K562 (cell line): ENCODE results near the gene PLPPR2. TPM values are rescaled to one million over a fixed set of nuclear protein-coding genes. Genes with fewer than 3 reads are reported as not detected.
A peak's percentile ranks its signal among the peaks of the same experiment; 100 is the strongest.

Experiments
- ERF ChIP-seq: fragments of 450-650 bp; formaldehyde crosslinking; IDR thresholded peaks from 2 replicates; pipeline ENCODE4 v1.4.0; 2020; ENCODE audit warnings: mild to moderate bottlenecking, mixed read lengths
- HDAC3 ChIP-seq: fragments of 450-650 bp; IDR thresholded peaks from 2 replicates; pipeline ENCODE4 v1.6.1; 2018; ENCODE audit warnings: borderline replicate concordance, mild to moderate bottlenecking, moderate library complexity; ENCODE audit not compliant: partially characterized antibody
- HSF4 ChIP-seq: fragments of 250-450 bp; sonication (Bioruptor Pico); IDR thresholded peaks from 2 replicates; pipeline ENCODE4 v2.1.2; 2022; ENCODE audit warnings: mild to moderate bottlenecking, moderate library complexity, borderline replicate concordance
- MYBL2 ChIP-seq, 2 experiments: fragments of 450-650 bp in 1 of 2; sonication (generic) in 1 of 2; formaldehyde crosslinking in 1 of 2; IDR thresholded peaks; 2 replicates each; pipeline versions ENCODE4 v1.6.1 to v1.8.1; 2017 to 2022; ENCODE audit warnings: borderline replicate concordance in 1 of 2, inconsistent platforms in 1 of 2, low read depth in 1 of 2, mild to moderate bottlenecking in 1 of 2, missing genetic modification reagents in 1 of 2, moderate library complexity in 1 of 2
- OTX1 ChIP-seq: fragments of 450-650 bp; formaldehyde crosslinking; IDR thresholded peaks from 2 replicates; pipeline ENCODE4 v1.4.0; 2022; ENCODE audit warnings: mild to moderate bottlenecking
- SIX5 ChIP-seq, 2 experiments: IDR thresholded peaks; 2 replicates each; pipeline ENCODE4 v1.6.1; 2011; ENCODE audit warnings: low read length in 2 of 2, borderline replicate concordance in 1 of 2, low read depth in 1 of 2, mild to moderate bottlenecking in 1 of 2, moderate library complexity in 1 of 2; ENCODE audit not compliant: insufficient read depth in 1 of 2
- ZFP36 ChIP-seq: fragments of 150-350 bp; IDR thresholded peaks from 2 replicates; pipeline ENCODE4 v1.6.1; 2018; ENCODE audit warnings: low read length, low read depth; ENCODE audit not compliant: partially characterized antibody
- ZNF140 ChIP-seq: fragments of 250-450 bp; sonication (Bioruptor Pico); IDR thresholded peaks from 2 replicates; pipeline ENCODE4 v1.8.0; 2021; ENCODE audit warnings: moderate library complexity, mild to moderate bottlenecking, inconsistent platforms
- polyA plus RNA-seq, 8 experiments: library from polyadenylated mRNA; depleted of rRNA in 4 of 8; stranded (reverse) in 5 of 8; unstranded in 3 of 8; fragments of >200 nt; fragmentation: Nextera tagmentation in 2 of 8; fragmentation: Illumina TruSeq in 1 of 8; extraction: Ambion mirVana in 2 of 8; extraction: Trizol in 1 of 8; gene quantifications; 2 replicates each; pipeline versions ENCODE4 v1.2.1 to v1.2.3, GENCODE V29; 2011 to 2014; ENCODE audit warnings: inconsistent platforms in 1 of 8, missing spikeins in 1 of 8
- total RNA-seq, 7 experiments: library from RNA; depleted of rRNA in 6 of 7; stranded (reverse); fragments of >200 nt in 6 of 7; fragmentation: Illumina TruSeq in 2 of 7; extraction: Trizol in 2 of 7; gene quantifications; 2 replicates each; pipeline versions ENCODE4 v1.2.1 to v1.2.3, GENCODE V29; 2011 to 2021; ENCODE audit warnings: low replicate concordance in 1 of 7
- TF ChIP-seq, protein P1 (sequence below): sonication (generic); formaldehyde crosslinking; IDR thresholded peaks from 2 replicates; pipeline ENCODE4 v1.8.0; 2022; ENCODE audit warnings: mild to moderate bottlenecking, missing genetic modification reagents
- TF ChIP-seq, protein P2 (sequence below): fragments of 250-450 bp; sonication (Bioruptor Pico); IDR thresholded peaks from 2 replicates; pipeline ENCODE4 v1.4.0; 2020; ENCODE audit warnings: mild to moderate bottlenecking, moderate library complexity, borderline replicate concordance
- TF ChIP-seq, protein P3 (sequence below): fragments of 450-650 bp; IDR thresholded peaks from 2 replicates; pipeline ENCODE4 v1.6.1; 2016; ENCODE audit warnings: antibody characterized with exemption

Gene PLPPR2
- total and polyA plus RNA-seq, 9 of the 15 experiments (the other 6 are each of a cell fraction or from before 2014, with no cell fraction given) = 0.49 to 15.9 (median 3.4) TPM

DNA sequence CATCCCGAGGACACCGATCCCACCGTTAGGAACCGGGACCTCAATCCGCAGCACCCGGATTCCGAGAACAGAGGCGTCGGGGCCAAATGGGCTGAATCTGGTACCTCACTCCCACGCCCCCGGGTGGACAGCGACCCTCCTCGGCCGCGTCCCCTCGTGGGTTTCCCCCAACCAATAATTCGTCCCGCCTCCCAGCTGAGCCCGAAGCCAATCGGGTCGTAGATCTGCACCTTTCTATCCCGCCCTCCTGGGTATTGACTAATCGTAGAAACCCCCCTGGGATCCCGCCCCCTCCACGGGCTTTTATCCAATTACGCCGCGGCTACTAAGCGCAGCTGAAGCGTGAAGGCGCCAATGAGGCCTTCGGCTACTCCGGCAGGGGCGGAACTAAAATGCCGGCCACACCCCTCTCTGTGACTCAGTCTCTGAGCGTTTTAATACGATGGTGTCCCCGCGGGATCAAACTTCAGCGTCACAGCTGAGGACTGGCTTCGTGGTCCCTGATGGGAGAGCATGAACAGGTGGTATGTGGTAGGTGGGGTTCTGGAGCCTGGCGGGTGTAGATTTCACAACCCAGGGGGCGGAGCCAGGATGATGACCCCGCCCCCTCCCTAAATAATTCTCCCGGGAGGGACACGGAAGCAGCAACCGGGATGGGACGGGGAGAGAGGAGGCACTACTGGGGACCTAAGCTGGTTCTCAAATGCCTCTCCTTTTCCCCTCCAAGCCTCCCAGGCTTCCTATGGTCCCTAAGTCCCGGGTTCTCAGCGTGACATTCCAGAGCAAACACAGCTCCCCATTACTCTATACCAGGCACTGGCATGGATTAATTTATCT lies 8.9 kb upstream of the PLPPR2 start, which contains the start of the genes CCDC159 and TMEM205 (continued):
- TF ChIP-seq, protein P1, sequence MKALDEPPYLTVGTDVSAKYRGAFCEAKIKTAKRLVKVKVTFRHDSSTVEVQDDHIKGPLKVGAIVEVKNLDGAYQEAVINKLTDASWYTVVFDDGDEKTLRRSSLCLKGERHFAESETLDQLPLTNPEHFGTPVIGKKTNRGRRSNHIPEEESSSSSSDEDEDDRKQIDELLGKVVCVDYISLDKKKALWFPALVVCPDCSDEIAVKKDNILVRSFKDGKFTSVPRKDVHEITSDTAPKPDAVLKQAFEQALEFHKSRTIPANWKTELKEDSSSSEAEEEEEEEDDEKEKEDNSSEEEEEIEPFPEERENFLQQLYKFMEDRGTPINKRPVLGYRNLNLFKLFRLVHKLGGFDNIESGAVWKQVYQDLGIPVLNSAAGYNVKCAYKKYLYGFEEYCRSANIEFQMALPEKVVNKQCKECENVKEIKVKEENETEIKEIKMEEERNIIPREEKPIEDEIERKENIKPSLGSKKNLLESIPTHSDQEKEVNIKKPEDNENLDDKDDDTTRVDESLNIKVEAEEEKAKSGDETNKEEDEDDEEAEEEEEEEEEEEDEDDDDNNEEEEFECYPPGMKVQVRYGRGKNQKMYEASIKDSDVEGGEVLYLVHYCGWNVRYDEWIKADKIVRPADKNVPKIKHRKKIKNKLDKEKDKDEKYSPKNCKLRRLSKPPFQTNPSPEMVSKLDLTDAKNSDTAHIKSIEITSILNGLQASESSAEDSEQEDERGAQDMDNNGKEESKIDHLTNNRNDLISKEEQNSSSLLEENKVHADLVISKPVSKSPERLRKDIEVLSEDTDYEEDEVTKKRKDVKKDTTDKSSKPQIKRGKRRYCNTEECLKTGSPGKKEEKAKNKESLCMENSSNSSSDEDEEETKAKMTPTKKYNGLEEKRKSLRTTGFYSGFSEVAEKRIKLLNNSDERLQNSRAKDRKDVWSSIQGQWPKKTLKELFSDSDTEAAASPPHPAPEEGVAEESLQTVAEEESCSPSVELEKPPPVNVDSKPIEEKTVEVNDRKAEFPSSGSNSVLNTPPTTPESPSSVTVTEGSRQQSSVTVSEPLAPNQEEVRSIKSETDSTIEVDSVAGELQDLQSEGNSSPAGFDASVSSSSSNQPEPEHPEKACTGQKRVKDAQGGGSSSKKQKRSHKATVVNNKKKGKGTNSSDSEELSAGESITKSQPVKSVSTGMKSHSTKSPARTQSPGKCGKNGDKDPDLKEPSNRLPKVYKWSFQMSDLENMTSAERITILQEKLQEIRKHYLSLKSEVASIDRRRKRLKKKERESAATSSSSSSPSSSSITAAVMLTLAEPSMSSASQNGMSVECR (CRISPR knock-in tag) = no peak
- TF ChIP-seq ZFP36 (no peak), SIX5 (IDR thresholded peaks at IDR 0.05; ENCODE audit: borderline replicate concordance in 1 of 2, insufficient read depth in 1 of 2, low read depth in 1 of 2, low read length in 2 of 2) (no peak), HSF4 (CRISPR knock-in tag) (no peak), ERF (CRISPR knock-in tag) (0 out of 2 replicates have a peak, but pooled peaks have one; percentile 20), ZNF140 (CRISPR knock-in tag) (no peak), HDAC3 (no peak), MYBL2 (IDR thresholded peaks at IDR 0.05; ENCODE audit: low read depth) (no peak), MYBL2 (CRISPR knock-in tag; IDR thresholded peaks at IDR 0.05; ENCODE audit: borderline replicate concordance) (no peak), OTX1 (CRISPR knock-in tag) (0 out of 2 replicates have a peak, but pooled peaks have one; percentile 50)
- TF ChIP-seq, protein P2, sequence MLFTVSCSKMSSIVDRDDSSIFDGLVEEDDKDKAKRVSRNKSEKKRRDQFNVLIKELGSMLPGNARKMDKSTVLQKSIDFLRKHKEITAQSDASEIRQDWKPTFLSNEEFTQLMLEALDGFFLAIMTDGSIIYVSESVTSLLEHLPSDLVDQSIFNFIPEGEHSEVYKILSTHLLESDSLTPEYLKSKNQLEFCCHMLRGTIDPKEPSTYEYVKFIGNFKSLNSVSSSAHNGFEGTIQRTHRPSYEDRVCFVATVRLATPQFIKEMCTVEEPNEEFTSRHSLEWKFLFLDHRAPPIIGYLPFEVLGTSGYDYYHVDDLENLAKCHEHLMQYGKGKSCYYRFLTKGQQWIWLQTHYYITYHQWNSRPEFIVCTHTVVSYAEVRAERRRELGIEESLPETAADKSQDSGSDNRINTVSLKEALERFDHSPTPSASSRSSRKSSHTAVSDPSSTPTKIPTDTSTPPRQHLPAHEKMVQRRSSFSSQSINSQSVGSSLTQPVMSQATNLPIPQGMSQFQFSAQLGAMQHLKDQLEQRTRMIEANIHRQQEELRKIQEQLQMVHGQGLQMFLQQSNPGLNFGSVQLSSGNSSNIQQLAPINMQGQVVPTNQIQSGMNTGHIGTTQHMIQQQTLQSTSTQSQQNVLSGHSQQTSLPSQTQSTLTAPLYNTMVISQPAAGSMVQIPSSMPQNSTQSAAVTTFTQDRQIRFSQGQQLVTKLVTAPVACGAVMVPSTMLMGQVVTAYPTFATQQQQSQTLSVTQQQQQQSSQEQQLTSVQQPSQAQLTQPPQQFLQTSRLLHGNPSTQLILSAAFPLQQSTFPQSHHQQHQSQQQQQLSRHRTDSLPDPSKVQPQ (CRISPR knock-in tag) = no peak
- TF ChIP-seq, protein P3, sequence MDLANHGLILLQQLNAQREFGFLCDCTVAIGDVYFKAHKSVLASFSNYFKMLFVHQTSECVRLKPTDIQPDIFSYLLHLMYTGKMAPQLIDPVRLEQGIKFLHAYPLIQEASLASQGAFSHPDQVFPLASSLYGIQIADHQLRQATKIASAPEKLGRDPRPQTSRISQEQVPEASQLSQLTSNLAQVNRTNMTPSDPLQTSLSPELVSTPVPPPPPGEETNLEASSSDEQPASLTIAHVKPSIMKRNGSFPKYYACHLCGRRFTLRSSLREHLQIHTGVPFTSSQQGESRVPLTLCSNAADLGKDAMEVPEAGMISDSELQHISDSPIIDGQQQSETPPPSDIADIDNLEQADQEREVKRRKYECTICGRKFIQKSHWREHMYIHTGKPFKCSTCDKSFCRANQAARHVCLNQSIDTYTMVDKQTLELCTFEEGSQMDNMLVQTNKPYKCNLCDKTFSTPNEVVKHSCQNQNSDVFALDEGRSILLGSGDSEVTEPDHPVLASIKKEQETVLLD = 0 out of 2 replicates have a peak, but pooled peaks have one; percentile 61
